SK-N-MC (cell line): Measurements from ENCODE around the gene ABLIM3.

Experiments used
- DNase-seq: peaks from one replicate; pipeline ENCODE4 v3.0.0-alpha.2; 2011; ENCODE audit warnings: low read depth, low spot score
- H3K27ac ChIP-seq: fragments of 200-600 bp; sonication (generic); 2 replicates; pipeline ENCODE4 v1.5.1; 2016; ENCODE audit warnings: mixed run types
- H3K36me3 ChIP-seq: fragments of 200-600 bp; sonication (generic); 2 replicates; pipeline ENCODE4 v1.6.1; 2017; ENCODE audit warnings: antibody characterized with exemption, low read length, mixed read lengths; ENCODE audit not compliant: insufficient read depth
- H3K4me3 ChIP-seq: fragments of 200-600 bp; sonication (generic); 2 replicates; pipeline ENCODE4 v1.5.1; 2016
- H3K9ac ChIP-seq: fragments of 200-600 bp; sonication (generic); 2 replicates; pipeline ENCODE4 v1.8.0; 2017; ENCODE audit warnings: mixed run types, mixed read lengths; ENCODE audit not compliant: insufficient read length
- H3K9me3 ChIP-seq: fragments of 200-600 bp; sonication (generic); 2 replicates; pipeline ENCODE4 v1.6.1; 2017; ENCODE audit warnings: low read depth, mild to moderate bottlenecking, antibody characterized with exemption, low read length, moderate library complexity, mixed read lengths
- EZH2 ChIP-seq: fragments of 200-600 bp; sonication (generic); IDR thresholded peaks from one replicate; pipeline ENCODE4 v1.6.1; 2017; ENCODE audit warnings: antibody characterized with exemption
- FOXP2 ChIP-seq: optimal IDR thresholded peaks from 2 replicates; pipeline ENCODE3; 2011; ENCODE audit warnings: mild to moderate bottlenecking, moderate library complexity; ENCODE audit not compliant: insufficient read depth; ENCODE audit errors: extremely low read length, control extremely low read depth
- POLR2AphosphoS5 ChIP-seq: IDR thresholded peaks from 2 replicates; pipeline ENCODE4 v1.6.1; 2012; ENCODE audit warnings: mild to moderate bottlenecking, low read depth, low read length, borderline replicate concordance

Gene ABLIM3

GRCh38 chr5:149141224-149141956 is at the start of gene ABLIM3:
Gene ABLIM3, plus strand, starts transcription at chr5:149141493. Its CDS starts 603 bp downstream, at chr5:149142096.
- TF ChIP-seq POLR2AphosphoS5 (no peak), FOXP2 (no peak), EZH2 (no peak)
- Histone ChIP-seq H3K9me3 (no peaks in the 10 kb centered on the region), H3K27ac (no peak within 1 kb of the TSS), H3K36me3 (no peaks in the 10 kb centered on the region), H3K9ac (no peak within 1 kb of the TSS), H3K4me3 (peak within 1 kb of the TSS; percentile 59)
- no peak for DNase-seq

- Histone ChIP-seq H3K4me3 (no peak overlapping the region), H3K9ac (no peak overlapping the region), H3K9me3 (no peaks in the 10 kb centered on the region), H3K27ac (no peak overlapping the region), H3K36me3 (no peaks in the 10 kb centered on the region)
- TF ChIP-seq POLR2AphosphoS5 (no peak), EZH2 (no peak), FOXP2 (no peak)
- no peak for DNase-seq
These were observed 47.7 kb upstream of the ABLIM3 start for GRCh38 chr5:149093625-149094024.

- TF ChIP-seq FOXP2 (no peak), POLR2AphosphoS5 (no peak), EZH2 (no peak)
- no peak for DNase-seq
- Histone ChIP-seq H3K27ac (no peak overlapping the region), H3K36me3 (no peaks in the 10 kb centered on the region), H3K9ac (no peak overlapping the region), H3K4me3 (no peak overlapping the region), H3K9me3 (no peaks in the 10 kb centered on the region)
These were observed 46.3 kb upstream of the ABLIM3 start for GRCh38 chr5:149094996-149095395.

- H3K27ac ChIP-seq, result no peak overlapping the region
- TF ChIP-seq POLR2AphosphoS5 (no peak), EZH2 (no peak), FOXP2 (no peak)
- no peak overlapping the region for H3K9ac ChIP-seq
- H3K4me3 ChIP-seq, result no peak overlapping the region
- no peaks in the 10 kb centered on the region for H3K36me3 ChIP-seq
- DNase-seq, result no peak
- no peaks in the 10 kb centered on the region for H3K9me3 ChIP-seq
These were observed 41.4 kb upstream of the ABLIM3 start for GRCh38 chr5:149099920-149100319.

- H3K27ac ChIP-seq, result no peak overlapping the region
- no peak for DNase-seq
- no peak for TF ChIP-seq POLR2AphosphoS5
- TF ChIP-seq FOXP2, result no peak
- TF ChIP-seq EZH2, result no peak
These were observed 41.0 kb upstream of the ABLIM3 start for GRCh38 chr5:149100331-149100730.

GRCh38 chr5:149108651-149109280 is 32.5 kb upstream of the ABLIM3 start:
- no peaks in the 10 kb centered on the region for H3K36me3 ChIP-seq
- H3K4me3 ChIP-seq, result no peak overlapping the region
- H3K27ac ChIP-seq, result no peak overlapping the region
- no peak overlapping the region for H3K9ac ChIP-seq
- DNase-seq, result no peak
- TF ChIP-seq EZH2 (no peak), POLR2AphosphoS5 (no peak), FOXP2 (no peak)
- H3K9me3 ChIP-seq, result no peaks in the 10 kb centered on the region

More at GRCh38 chr5:149100331-149100730, 41.0 kb upstream of the ABLIM3 start:
- H3K9ac ChIP-seq, result no peak overlapping the region
- no peak overlapping the region for H3K4me3 ChIP-seq
- H3K36me3 ChIP-seq, result no peaks in the 10 kb centered on the region
- no peaks in the 10 kb centered on the region for H3K9me3 ChIP-seq

GRCh38 chr5:149110406-149110805 is 30.9 kb upstream of the ABLIM3 start:
- no peaks in the 10 kb centered on the region for H3K9me3 ChIP-seq
- H3K36me3 ChIP-seq, result no peaks in the 10 kb centered on the region
- no peak for DNase-seq
- no peak for TF ChIP-seq FOXP2
- no peak for TF ChIP-seq POLR2AphosphoS5
- TF ChIP-seq EZH2, result no peak
- H3K9ac ChIP-seq, result no peak overlapping the region
- H3K4me3 ChIP-seq, result no peak overlapping the region
- no peak overlapping the region for H3K27ac ChIP-seq

GRCh38 chr5:149113669-149114068 is 27.6 kb upstream of the ABLIM3 start:
- H3K9me3 ChIP-seq, result no peaks in the 10 kb centered on the region
- no peak overlapping the region for H3K4me3 ChIP-seq
- no peaks in the 10 kb centered on the region for H3K36me3 ChIP-seq
- no peak overlapping the region for H3K9ac ChIP-seq
- no peak for DNase-seq
- TF ChIP-seq EZH2 (no peak), FOXP2 (no peak), POLR2AphosphoS5 (no peak)
- H3K27ac ChIP-seq, result no peak overlapping the region
